Measurements from ENCODE around the gene FEM1A.
"Not testable (repeated sequence)": the region's sequence is repeated elsewhere in the genome, so short reads cannot be mapped to it uniquely, and the experiment has no call there.

FEM1A gene

GRCh38 chr19:4803736-4804695 lies 12.5 kb downstream of the FEM1A start:
- H3K4me3 ChIP-seq (ENCODE audit: low read length), result no peak overlapping the region
- peak; percentile 61 for DNase-seq (ENCODE audit: low read depth, low spot score)

GRCh38 chr19:4805140-4805539 lies 13.6 kb downstream of the FEM1A start:
- DNase-seq (ENCODE audit: low read depth, low spot score); H3K4me3 ChIP-seq (ENCODE audit: low read length): not testable (repeated sequence)

- DNase-seq (ENCODE audit: low read depth, low spot score), result no peak
- H3K4me3 ChIP-seq (ENCODE audit: low read length), result no peak overlapping the region
Observed at GRCh38 chr19:4806384-4806783, 14.8 kb downstream of the FEM1A start.

GRCh38 chr19:4807188-4807587 lies 15.7 kb downstream of the FEM1A start:
- H3K4me3 ChIP-seq (ENCODE audit: low read length), result no peak overlapping the region
- no peak for DNase-seq (ENCODE audit: low read depth, low spot score)

GRCh38 chr19:4811328-4812131 lies 20.0 kb downstream of the FEM1A start:
- DNase-seq (ENCODE audit: low read depth, low spot score), result peak; percentile 31
- H3K4me3 ChIP-seq (ENCODE audit: low read length), result no peak overlapping the region

- H3K4me3 ChIP-seq (ENCODE audit: low read length), result peak overlapping the region; percentile 48
- no peak for DNase-seq (ENCODE audit: low read depth, low spot score)
Observed at GRCh38 chr19:4814625-4815425, 23.3 kb downstream of the FEM1A start.

- peak; percentile 91 for DNase-seq (ENCODE audit: low read depth, low spot score)
- peak overlapping the region; percentile 48 for H3K4me3 ChIP-seq (ENCODE audit: low read length)
Observed at GRCh38 chr19:4815426-4816201, 24.1 kb downstream of the FEM1A start.

- DNase-seq (ENCODE audit: low read depth, low spot score), result no peak
- no peak overlapping the region for H3K4me3 ChIP-seq (ENCODE audit: low read length)
Observed at GRCh38 chr19:4816202-4816949, 24.8 kb downstream of the FEM1A start.

- H3K4me3 ChIP-seq (ENCODE audit: low read length), result no peak overlapping the region
- DNase-seq (ENCODE audit: low read depth, low spot score), result no peak
Observed at GRCh38 chr19:4816950-4817278, 25.4 kb downstream of the FEM1A start.

- no peak overlapping the region for H3K4me3 ChIP-seq (ENCODE audit: low read length)
Observed at GRCh38 chr19:4817467-4818277, 26.1 kb downstream of the FEM1A start.

GRCh38 chr19:4821265-4821664 lies 29.7 kb downstream of the FEM1A start:
- H3K4me3 ChIP-seq (ENCODE audit: low read length), result no peak overlapping the region
- no peak for DNase-seq (ENCODE audit: low read depth, low spot score)

More at GRCh38 chr19:4817467-4818277, 26.1 kb downstream of the FEM1A start:
- DNase-seq (ENCODE audit: low read depth, low spot score), result no peak

GRCh38 chr19:4822354-4822753 lies 30.8 kb downstream of the FEM1A start:
- DNase-seq (ENCODE audit: low read depth, low spot score); H3K4me3 ChIP-seq (ENCODE audit: low read length): not testable (repeated sequence)

GRCh38 chr19:4823577-4823976 lies 32.0 kb downstream of the FEM1A start:
- no peak overlapping the region for H3K4me3 ChIP-seq (ENCODE audit: low read length)
- no peak for DNase-seq (ENCODE audit: low read depth, low spot score)

- peak; percentile 31 for DNase-seq (ENCODE audit: low read depth, low spot score)
- no peak overlapping the region for H3K4me3 ChIP-seq (ENCODE audit: low read length)
Observed at GRCh38 chr19:4829001-4829712, 37.6 kb downstream of the FEM1A start.

GRCh38 chr19:4830332-4830731 lies 38.8 kb downstream of the FEM1A start:
- peak overlapping the region; percentile 82 for H3K4me3 ChIP-seq (ENCODE audit: low read length)
- DNase-seq (ENCODE audit: low read depth, low spot score), result no peak

- no peak for DNase-seq (ENCODE audit: low read depth, low spot score)
- H3K4me3 ChIP-seq (ENCODE audit: low read length), result peak overlapping the region; percentile 82
Observed at GRCh38 chr19:4830768-4831265, 39.3 kb downstream of the FEM1A start.
